HCT116 (cell line): Measurements from ENCODE around the gene ACY1. TPM values are rescaled to one million over a fixed set of nuclear protein-coding genes. Genes with fewer than 3 reads are reported as not detected.

Experiments used
- ATAC-seq: fragments of 200-7000 bp; cut with Tn5 transposase; 2 replicates; pipeline ENCODE4 v1.9.1; 2020; ENCODE audit warnings: mild to moderate bottlenecking, moderate library complexity
- BruUV-seq: library from RNA; stranded (reverse); fragments of 400-500 nt; replicated peaks from 2 replicates; lab custom pipeline; 2021; lab: Mats Ljungman, UMichigan
- CTCF ChIA-PET: fragments of 300-600 bp; sonication (Branson Sonifier 250); formaldehyde crosslinking; loops from one replicate; lab custom pipeline; 2021; ENCODE audit warnings: antibody characterized with exemption; lab: Charles Lee
- POLR2A ChIA-PET: fragments of 300-600, 350-600 bp; sonication (Branson Sonifier 250); formaldehyde crosslinking; loops from one replicate; lab custom pipeline; 2021; ENCODE audit warnings: antibody characterized with exemption; lab: Charles Lee
- RAD21 ChIA-PET, 2 experiments: fragments of 300-600 bp; sonication (Branson Sonifier 250); formaldehyde crosslinking; loops; one replicate each; lab custom pipeline; 2023; ENCODE audit warnings: low total read pairs in 2 of 2; ENCODE audit not compliant: uncharacterized antibody in 2 of 2, unreplicated experiment in 2 of 2, low non-redundant PET in 1 of 2; lab: Charles Lee
- DNase-seq: peaks from one replicate; pipeline ENCODE4 v3.0.0-alpha.2; 2010; ENCODE audit warnings: low read depth, low spot score
- H2AFZ ChIP-seq: fragments of 200-600 bp; shearing (Covaris generic), sonication (generic); 2 replicates; pipeline ENCODE4 v1.6.1; 2017; ENCODE audit warnings: low read depth, mixed run types, mixed read lengths, antibody characterized with exemption, low read length; ENCODE audit not compliant: poor library complexity, severe bottlenecking
- H3K27ac ChIP-seq: 2 replicates; pipeline ENCODE4 v1.5.1; 2012; ENCODE audit warnings: low read depth, low read length
- H3K27me3 ChIP-seq: fragments of 200-600 bp; sonication (generic); 2 replicates; pipeline ENCODE4 v1.6.1; 2016; ENCODE audit warnings: mixed run types, low read length, mixed read lengths; ENCODE audit not compliant: insufficient read depth
- H3K36me3 ChIP-seq, 2 experiments: fragments of 200-500 bp in 1 of 2; fragments of 200-600 bp in 1 of 2; sonication (Bioruptor generic) in 1 of 2; sonication (generic) in 1 of 2; 2 replicates each; pipeline versions ENCODE4 v1.5.1 to v1.6.1; 2014 to 2016; ENCODE audit warnings: low read length in 2 of 2, inconsistent platforms in 1 of 2, mixed read lengths in 1 of 2, mixed run types in 1 of 2; ENCODE audit not compliant: insufficient read depth in 2 of 2, control insufficient read depth in 1 of 2
- H3K4me1 ChIP-seq, 2 experiments: fragments of 200-600 bp in 1 of 2; sonication (generic) in 1 of 2; 2 replicates each; pipeline versions ENCODE4 v1.5.1 to v1.6.1; 2012 to 2017; ENCODE audit warnings: low read length in 2 of 2, inconsistent platforms in 1 of 2, mild to moderate bottlenecking in 1 of 2, mixed read lengths in 1 of 2, mixed run types in 1 of 2, moderate library complexity in 1 of 2; ENCODE audit not compliant: insufficient read depth in 2 of 2, control insufficient read depth in 1 of 2
- H3K4me2 ChIP-seq: fragments of 200-600 bp; sonication (generic); 2 replicates; pipeline ENCODE4 v1.6.1; 2017; ENCODE audit warnings: mixed run types, low read length, mixed read lengths
- H3K4me3 ChIP-seq, 2 experiments: fragments of 200-600 bp in 1 of 2; sonication (generic) in 1 of 2; replicated peaks in 1 of 2; 2 replicates each; pipeline ENCODE4 v1.5.1; 2011 to 2016; ENCODE audit warnings: low read length in 2 of 2, control low read depth in 1 of 2, low read depth in 1 of 2, mild to moderate bottlenecking in 1 of 2, mixed read lengths in 1 of 2, mixed run types in 1 of 2
- H3K79me2 ChIP-seq: fragments of 200-600 bp; sonication (generic); 2 replicates; pipeline ENCODE4 v1.6.1; 2017; ENCODE audit warnings: mild to moderate bottlenecking, mixed run types, low read length, moderate library complexity, mixed read lengths; ENCODE audit not compliant: insufficient read depth
- H3K9ac ChIP-seq: fragments of 200-600 bp; sonication (generic); 2 replicates; pipeline ENCODE4 v1.6.1; 2016; ENCODE audit warnings: low read length, mixed read lengths
- H3K9me2 ChIP-seq: fragments of 200-600 bp; sonication (generic), shearing (Covaris generic); 2 replicates; pipeline ENCODE4 v1.6.1; 2017; ENCODE audit warnings: mixed run types, mild to moderate bottlenecking, moderate library complexity; ENCODE audit not compliant: insufficient read depth
- H3K9me3 ChIP-seq, 2 experiments: fragments of 200-500 bp in 1 of 2; fragments of 200-600 bp in 1 of 2; sonication (Bioruptor generic) in 1 of 2; sonication (generic) in 1 of 2; 2 replicates each; pipeline ENCODE4 v1.6.1; 2014 to 2017; ENCODE audit warnings: low read length in 2 of 2, mixed read lengths in 2 of 2, inconsistent platforms in 1 of 2, low read depth in 1 of 2, mild to moderate bottlenecking in 1 of 2, mixed run types in 1 of 2, moderate library complexity in 1 of 2; ENCODE audit not compliant: control insufficient read depth in 1 of 2, insufficient read depth in 1 of 2
- H4K20me1 ChIP-seq: fragments of 200-600 bp; sonication (generic), shearing (Covaris generic); 2 replicates; pipeline ENCODE4 v1.6.1; 2017; ENCODE audit warnings: mixed run types, mild to moderate bottlenecking, moderate library complexity; ENCODE audit not compliant: insufficient read depth
- CBX3 ChIP-seq: IDR thresholded peaks from 2 replicates; pipeline ENCODE4 v1.6.1; 2012; ENCODE audit warnings: low read depth
- CEBPB ChIP-seq: IDR thresholded peaks from 2 replicates; pipeline ENCODE4 v1.6.1; 2012; ENCODE audit warnings: low read depth
- EGR1 ChIP-seq: IDR thresholded peaks from 2 replicates; pipeline ENCODE4 v1.6.1; 2012; ENCODE audit warnings: low read depth
- POLR2A ChIP-seq: IDR thresholded peaks from 2 replicates; pipeline ENCODE4 v1.7.0; 2011; ENCODE audit warnings: borderline replicate concordance; ENCODE audit not compliant: insufficient read depth, insufficient read length; ENCODE audit errors: extremely low read depth
- SIN3A ChIP-seq: IDR thresholded peaks from 2 replicates; pipeline ENCODE4 v1.6.1; 2012; ENCODE audit warnings: low read depth
- SRF ChIP-seq: IDR thresholded peaks from 2 replicates; pipeline ENCODE4 v1.6.1; 2012; ENCODE audit warnings: low read depth
- TCF7L2 ChIP-seq: IDR thresholded peaks from 2 replicates; pipeline ENCODE4 v1.7.0; 2011; ENCODE audit warnings: borderline replicate concordance, inconsistent platforms; ENCODE audit not compliant: insufficient read depth, insufficient read length; ENCODE audit errors: extremely low read depth
- ZFX ChIP-seq: fragments of 450-650 bp; IDR thresholded peaks from 2 replicates; pipeline ENCODE4 v1.6.1; 2017
- ZNF274 ChIP-seq: fragments of 200-500 bp; sonication (Bioruptor generic); IDR thresholded peaks from 2 replicates; pipeline ENCODE4 v1.6.1; 2014; ENCODE audit warnings: mild to moderate bottlenecking, low read depth, low read length, inconsistent platforms
- intact Hi-C: fragments of 100-400 bp; cut with micrococcal nuclease; formaldehyde crosslinking; loops from 2 replicates; pipeline ENCODE4 v1.10.0; 2022
- total RNA-seq: library from RNA; stranded (reverse); gene quantifications from one replicate; pipeline ENCODE4 v1.2.1, GENCODE V29; 2021; ENCODE audit not compliant: unreplicated experiment
- TF ChIP-seq, protein P1 (sequence below): IDR thresholded peaks from 2 replicates; pipeline ENCODE4 v1.6.1; 2012
- TF ChIP-seq, protein P2 (sequence below), 3 experiments: fragments of 200-600 bp in 1 of 3; sonication (generic) in 1 of 3; IDR thresholded peaks in 2 of 3; conservative IDR thresholded peaks in 1 of 3; 2 replicates each; pipeline ENCODE4 v1.5.1; 2012 to 2017; ENCODE audit warnings: low read depth in 2 of 3, low read length in 2 of 3, antibody characterized with exemption in 1 of 3, borderline replicate concordance in 1 of 3, control low read depth in 1 of 3, mild to moderate bottlenecking in 1 of 3, mixed read lengths in 1 of 3, mixed run types in 1 of 3, moderate library complexity in 1 of 3; ENCODE audit not compliant: insufficient read depth in 1 of 3

ACY1 gene
- total RNA-seq, 1 experiment from 2014 or later: 73.2 TPM

DNA sequence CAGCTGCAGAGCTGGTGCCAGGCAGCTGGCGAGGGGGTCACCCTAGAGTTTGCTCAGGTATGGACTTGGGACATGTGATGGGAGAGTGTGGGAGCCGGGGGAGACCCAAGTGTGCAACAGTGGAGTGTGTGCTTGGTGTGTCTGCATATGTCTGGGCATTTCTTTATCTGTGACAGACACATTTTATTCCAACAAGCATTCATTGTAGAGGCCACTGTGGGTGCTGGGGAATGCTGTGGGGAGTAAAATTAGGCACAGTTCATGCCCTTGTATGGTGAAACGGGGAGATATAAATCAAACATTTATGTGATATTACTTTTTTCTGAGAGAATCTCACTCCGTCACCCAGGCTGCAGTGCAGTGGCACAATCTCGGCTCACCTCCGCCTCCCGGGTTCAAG, 4.2 kb downstream of the ACY1 start:
- no peaks in the 10 kb centered on the region for H3K9me2 ChIP-seq
- TF ChIP-seq TCF7L2 (no peak), POLR2A (no peak), SRF (no peak), EGR1 (no peak), ZNF274 (no peak), CEBPB (no peak), SIN3A (no peak), ZFX (no peak), CBX3 (no peak)
- TF ChIP-seq, protein P1, sequence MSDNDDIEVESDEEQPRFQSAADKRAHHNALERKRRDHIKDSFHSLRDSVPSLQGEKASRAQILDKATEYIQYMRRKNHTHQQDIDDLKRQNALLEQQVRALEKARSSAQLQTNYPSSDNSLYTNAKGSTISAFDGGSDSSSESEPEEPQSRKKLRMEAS: no peak
- TF ChIP-seq, protein P2, sequence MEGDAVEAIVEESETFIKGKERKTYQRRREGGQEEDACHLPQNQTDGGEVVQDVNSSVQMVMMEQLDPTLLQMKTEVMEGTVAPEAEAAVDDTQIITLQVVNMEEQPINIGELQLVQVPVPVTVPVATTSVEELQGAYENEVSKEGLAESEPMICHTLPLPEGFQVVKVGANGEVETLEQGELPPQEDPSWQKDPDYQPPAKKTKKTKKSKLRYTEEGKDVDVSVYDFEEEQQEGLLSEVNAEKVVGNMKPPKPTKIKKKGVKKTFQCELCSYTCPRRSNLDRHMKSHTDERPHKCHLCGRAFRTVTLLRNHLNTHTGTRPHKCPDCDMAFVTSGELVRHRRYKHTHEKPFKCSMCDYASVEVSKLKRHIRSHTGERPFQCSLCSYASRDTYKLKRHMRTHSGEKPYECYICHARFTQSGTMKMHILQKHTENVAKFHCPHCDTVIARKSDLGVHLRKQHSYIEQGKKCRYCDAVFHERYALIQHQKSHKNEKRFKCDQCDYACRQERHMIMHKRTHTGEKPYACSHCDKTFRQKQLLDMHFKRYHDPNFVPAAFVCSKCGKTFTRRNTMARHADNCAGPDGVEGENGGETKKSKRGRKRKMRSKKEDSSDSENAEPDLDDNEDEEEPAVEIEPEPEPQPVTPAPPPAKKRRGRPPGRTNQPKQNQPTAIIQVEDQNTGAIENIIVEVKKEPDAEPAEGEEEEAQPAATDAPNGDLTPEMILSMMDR (IDR thresholded peaks at IDR 0.05 in 2 of 3, conservative IDR thresholded peaks at IDR 0.05 in 1 of 3; ENCODE audit: borderline replicate concordance in 1 of 3, insufficient read depth in 1 of 3, low read depth in 2 of 3, low read length in 2 of 3): no peak
- TF ChIP-seq, all 23 proteins: peak for 0
- Histone ChIP-seq H3K4me3 (no peak overlapping the region), H3K9ac (no peak overlapping the region), H3K36me3 (peaks cover 0 to 4% of the 10 kb centered on the region in 2 experiments; a peak in 1 of 4 replicates), H3K79me2 (no peaks in the 10 kb centered on the region; the same call in 1 of the 2 replicates), H3K4me2 (no peak overlapping the region), H3K27me3 (no peaks in the 10 kb centered on the region), H2AFZ (no peak overlapping the region), H3K4me1 (peaks cover 8 to 54% of the 10 kb centered on the region in 2 experiments), H3K9me3 (no peaks in the 10 kb centered on the region), H3K27ac (no peak overlapping the region), H4K20me1 (no peaks in the 10 kb centered on the region; the same call in 1 of the 2 replicates)
- DNase-seq (no peak), ATAC-seq (no peak)
- CTCF ChIA-PET: no interaction called here
- RAD21 ChIA-PET: no interaction called here
- intact Hi-C loops: no loop called here
- BruUV-seq: no TSS peak
- POLR2A ChIA-PET: no interaction called here
